MCF 10A (cell line): Measurements from ENCODE around the gene ZP4. TPM values are rescaled to one million over a fixed set of nuclear protein-coding genes. Genes with fewer than 3 reads are reported as not detected.
A peak's percentile ranks its signal among the peaks of the same experiment; 100 is the strongest.

ENCODE experiments used
- BruUV-seq: library from RNA; stranded (reverse); fragments of 400-500 nt; replicated peaks from 2 replicates; lab custom pipeline; 2021; lab: Mats Ljungman, UMichigan
- CTCF ChIA-PET: fragments of 300-600 bp; sonication (Branson Sonifier 250); formaldehyde crosslinking; extraction: SDS; loops from one replicate; lab custom pipeline; 2021; ENCODE audit warnings: antibody characterized with exemption, inconsistent platforms; lab: Yijun Ruan, JAX
- POLR2A ChIA-PET: fragments of 300-600, 350-650 bp; sonication (Branson Sonifier 250); formaldehyde crosslinking; extraction: SDS; loops from one replicate; lab custom pipeline; 2020; ENCODE audit warnings: antibody characterized with exemption, inconsistent platforms; lab: Yijun Ruan, JAX
- DNase-seq: peaks from one replicate; pipeline ENCODE4 v3.0.0-alpha.2; 2018; ENCODE audit not compliant: unreplicated experiment
- H3K27ac Mint-ChIP-seq: one replicate; pipeline ENCODE4 v1.8.0; 2022; ENCODE audit warnings: mild to moderate bottlenecking, low read depth, mixed read lengths; ENCODE audit not compliant: unreplicated experiment
- H3K27me3 Mint-ChIP-seq: one replicate; pipeline ENCODE4 v1.8.0; 2022; ENCODE audit warnings: mixed read lengths; ENCODE audit not compliant: insufficient read depth, unreplicated experiment
- H3K36me3 Mint-ChIP-seq: one replicate; pipeline ENCODE4 v1.8.0; 2022; ENCODE audit warnings: mild to moderate bottlenecking, moderate library complexity, mixed read lengths; ENCODE audit not compliant: insufficient read depth, unreplicated experiment
- H3K4me1 Mint-ChIP-seq: one replicate; pipeline ENCODE4 v1.8.0; 2022; ENCODE audit warnings: mixed read lengths; ENCODE audit not compliant: insufficient read depth, unreplicated experiment
- H3K4me3 Mint-ChIP-seq: one replicate; pipeline ENCODE4 v1.8.0; 2022; ENCODE audit warnings: mild to moderate bottlenecking, moderate library complexity, mixed read lengths; ENCODE audit not compliant: unreplicated experiment
- H3K9me3 Mint-ChIP-seq: one replicate; pipeline ENCODE4 v1.8.0; 2022; ENCODE audit warnings: mixed read lengths; ENCODE audit not compliant: unreplicated experiment
- CTCF ChIP-seq: fragments of 200-600 bp; IDR thresholded peaks from one replicate; pipeline ENCODE4 v1.8.0; 2022; ENCODE audit warnings: antibody characterized with exemption, mild to moderate bottlenecking; ENCODE audit not compliant: unreplicated experiment
- intact Hi-C: fragments of 100-400 bp; cut with micrococcal nuclease; formaldehyde crosslinking; loops from 2 replicates; pipeline ENCODE4 v1.14.1; 2022
- total RNA-seq: library from RNA; stranded (reverse); gene quantifications from 2 replicates; pipeline ENCODE4 v1.2.3, GENCODE V29; 2022

ZP4 gene
- total RNA-seq, 1 experiment from 2014 or later: not detected

- H3K36me3 Mint-ChIP-seq: no peaks in the 10 kb centered on the region
- no TSS peak for BruUV-seq
- peaks cover 30% of the 10 kb centered on the region for H3K9me3 Mint-ChIP-seq
- no peak overlapping the region for H3K27ac Mint-ChIP-seq
- TF ChIP-seq CTCF: no peak
- ChIA-PET POLR2A (no interaction called here), CTCF (interaction anchor here (0.6 to 0.9 kb wide), 4 partner anchors 12 to 1040 kb away, joined by 3 read pairs; no protein-coding TSS in a partner anchor)
- no peak for DNase-seq
- H3K4me3 Mint-ChIP-seq: no peak overlapping the region
- intact Hi-C loops: no loop called here
- H3K4me1 Mint-ChIP-seq: no peaks in the 10 kb centered on the region
- H3K27me3 Mint-ChIP-seq: no peaks in the 10 kb centered on the region
Observed at GRCh38 chr1:237913345-237913744, 22.6 kb upstream of the ZP4 start.

GRCh38 chr1:237911911-237912310 is 21.2 kb upstream of the ZP4 start:
- BruUV-seq: no TSS peak
- CTCF ChIA-PET: no interaction called here
- H3K4me1 Mint-ChIP-seq: no peaks in the 10 kb centered on the region
- no peak for TF ChIP-seq CTCF
- peaks cover 22% of the 10 kb centered on the region for H3K9me3 Mint-ChIP-seq
- H3K36me3 Mint-ChIP-seq: no peaks in the 10 kb centered on the region
- no peak for DNase-seq
- intact Hi-C loops: no loop called here
- H3K4me3 Mint-ChIP-seq: no peak overlapping the region
- no peak overlapping the region for H3K27ac Mint-ChIP-seq
- no peaks in the 10 kb centered on the region for H3K27me3 Mint-ChIP-seq
- POLR2A ChIA-PET: no interaction called here

GRCh38 chr1:237910834-237911233 is 20.1 kb upstream of the ZP4 start:
- ChIA-PET CTCF (interaction anchor here (0.5 to 1.2 kb wide), 4 partner anchors 12 to 345 kb away, joined by 3 read pairs; no protein-coding TSS in a partner anchor), POLR2A (interaction anchor here (1.6 kb wide), 1 partner anchor 10 kb away, joined by 3 read pairs; no protein-coding TSS in a partner anchor)
- Mint-ChIP-seq H3K9me3 (peaks cover 18% of the 10 kb centered on the region), H3K36me3 (no peaks in the 10 kb centered on the region), H3K4me3 (no peak overlapping the region), H3K27ac (no peak overlapping the region), H3K27me3 (no peaks in the 10 kb centered on the region), H3K4me1 (no peaks in the 10 kb centered on the region)
- TF ChIP-seq CTCF: no peak
- no TSS peak for BruUV-seq
- DNase-seq: no peak
- intact Hi-C loops: no loop called here

GRCh38 chr1:237903961-237904360 is 13.2 kb upstream of the ZP4 start:
- POLR2A ChIA-PET: interaction anchor here (0.7 kb wide), 1 partner anchor 1254 kb away, joined by 3 read pairs; no protein-coding TSS in a partner anchor
- Mint-ChIP-seq H3K27me3 (no peaks in the 10 kb centered on the region), H3K9me3 (peaks cover 5% of the 10 kb centered on the region), H3K4me3 (no peak overlapping the region), H3K4me1 (no peaks in the 10 kb centered on the region), H3K27ac (no peak overlapping the region), H3K36me3 (no peaks in the 10 kb centered on the region)
- intact Hi-C loops: no loop called here
- no peak for TF ChIP-seq CTCF
- CTCF ChIA-PET: interaction anchor here (0.5 to 4.0 kb wide), 8 partner anchors 12 to 1435 kb away, joined by 3 to 14 read pairs (median 3); no protein-coding TSS in a partner anchor
- DNase-seq: peak; percentile 63
- BruUV-seq: no TSS peak
